GM12875 (cell line): Measurements from ENCODE around the gene MTRF1L.

Experiments used
- H3K4me3 ChIP-seq: one replicate; pipeline ENCODE4 v1.5.1; 2011; ENCODE audit warnings: low read depth, low read length, control low read depth
- CTCF ChIP-seq: IDR thresholded peaks from 2 replicates; pipeline ENCODE4 v1.5.1; 2011; ENCODE audit warnings: low read depth, mild to moderate bottlenecking, control low read depth, inconsistent platforms, low read length, moderate library complexity, borderline replicate concordance; ENCODE audit not compliant: insufficient read depth

The MTRF1L gene

GRCh38 chr6:152941746-152942145, 60.8 kb downstream of the MTRF1L start:
- no peak overlapping the region for H3K4me3 ChIP-seq

More at GRCh38 chr6:152941746-152942145, 60.8 kb downstream of the MTRF1L start:
- TF ChIP-seq CTCF: no peak
